GM18519 (cell line): Measurements from ENCODE around the gene BHLHE23.
"Not testable (repeated sequence)": the region's sequence is repeated elsewhere in the genome, so short reads cannot be mapped to it uniquely, and the experiment has no call there.

Experiments
- ATAC-seq: cut with Tn5 transposase; IDR thresholded peaks from one replicate; pipeline ENCODE4 v1.9.1; 2021; ENCODE audit warnings: mild to moderate bottlenecking, moderate library complexity; ENCODE audit not compliant: unreplicated experiment, low FRiP score

BHLHE23 gene

GRCh38 chr20:62962891-62963613 lies 43.7 kb downstream of the BHLHE23 start:
- ATAC-seq: no peak

- no peak for ATAC-seq
These were observed 44.4 kb downstream of the BHLHE23 start for GRCh38 chr20:62962221-62962879.

- no peak for ATAC-seq
These were observed 45.0 kb downstream of the BHLHE23 start for GRCh38 chr20:62961799-62962198.

GRCh38 chr20:62961310-62961783 lies 45.4 kb downstream of the BHLHE23 start:
- ATAC-seq: no peak

GRCh38 chr20:62960446-62961309 lies 46.1 kb downstream of the BHLHE23 start:
- not testable (repeated sequence) for ATAC-seq

GRCh38 chr20:62959998-62960436 lies 46.7 kb downstream of the BHLHE23 start:
- no peak for ATAC-seq

- ATAC-seq: no peak
These were observed 47.4 kb downstream of the BHLHE23 start for GRCh38 chr20:62959101-62959971.

GRCh38 chr20:62958388-62959100 lies 48.2 kb downstream of the BHLHE23 start:
- ATAC-seq: no peak

GRCh38 chr20:62957136-62958117 lies 49.3 kb downstream of the BHLHE23 start:
- no peak for ATAC-seq

GRCh38 chr20:62956387-62957135 lies 50.2 kb downstream of the BHLHE23 start:
- ATAC-seq: no peak
